DND-41 (cell line): Measurements from ENCODE around the gene CEBPG.

ENCODE experiments used
- ATAC-seq: fragments of 200-7000 bp; cut with Tn5 transposase; 3 replicates; pipeline ENCODE4 v1.9.1; 2021; ENCODE audit warnings: low read depth; ENCODE audit not compliant: insufficient read depth
- DNase-seq: peaks from one replicate; pipeline ENCODE4 v3.0.0-alpha.2; 2020
- H2AFZ ChIP-seq: 2 replicates; pipeline ENCODE4 v1.6.0; 2012; ENCODE audit warnings: low read depth, low read length
- H3K27ac ChIP-seq: 2 replicates; pipeline ENCODE4 v1.5.1; 2012; ENCODE audit warnings: low read length, inconsistent platforms
- H3K27me3 ChIP-seq: fragments of 200-600 bp; sonication (generic); 2 replicates; pipeline ENCODE4 v1.6.0; 2012; ENCODE audit warnings: low read length, mild to moderate bottlenecking, inconsistent platforms; ENCODE audit not compliant: insufficient read depth, poor library complexity
- H3K36me3 ChIP-seq: 2 replicates; pipeline ENCODE4 v1.5.1; 2012; ENCODE audit warnings: low read length, inconsistent platforms; ENCODE audit not compliant: insufficient read depth
- H3K4me1 ChIP-seq: 2 replicates; pipeline ENCODE4 v1.5.1; 2012; ENCODE audit warnings: mild to moderate bottlenecking, low read length; ENCODE audit not compliant: insufficient read depth
- H3K4me2 ChIP-seq: 2 replicates; pipeline ENCODE4 v1.6.0; 2012; ENCODE audit warnings: mild to moderate bottlenecking, moderate library complexity, low read length, inconsistent platforms; ENCODE audit not compliant: insufficient read depth
- H3K4me3 ChIP-seq, 2 experiments: fragments of 200-600 bp in 1 of 2; shearing (Covaris generic) in 1 of 2; 2 replicates each; pipeline ENCODE4 v1.5.1; 2012 to 2016; ENCODE audit warnings: inconsistent platforms in 2 of 2, low read length in 2 of 2, mild to moderate bottlenecking in 2 of 2, low read depth in 1 of 2, moderate library complexity in 1 of 2
- H3K79me2 ChIP-seq: 2 replicates; pipeline ENCODE4 v1.6.0; 2012; ENCODE audit warnings: low read length, inconsistent platforms; ENCODE audit not compliant: insufficient read depth
- H3K9ac ChIP-seq: 2 replicates; pipeline ENCODE4 v1.6.0; 2012; ENCODE audit warnings: low read depth, mild to moderate bottlenecking, inconsistent platforms, low read length, moderate library complexity
- H3K9me3 ChIP-seq: 2 replicates; pipeline ENCODE4 v1.5.1; 2012; ENCODE audit warnings: low read length, moderate library complexity, mild to moderate bottlenecking, inconsistent platforms; ENCODE audit not compliant: insufficient read depth, severe bottlenecking
- H4K20me1 ChIP-seq: 2 replicates; pipeline ENCODE4 v1.6.0; 2012; ENCODE audit warnings: low read length; ENCODE audit not compliant: insufficient read depth
- EZH2 ChIP-seq: IDR thresholded peaks from 3 replicates; pipeline ENCODE4 v1.6.1; 2012; ENCODE audit warnings: borderline replicate concordance, low read depth, mild to moderate bottlenecking, moderate library complexity, low read length, inconsistent platforms; ENCODE audit not compliant: severe bottlenecking
- TF ChIP-seq, protein P1 (sequence below): IDR thresholded peaks from 2 replicates; pipeline ENCODE4 v1.5.1; 2012; ENCODE audit warnings: borderline replicate concordance, low read length, moderate library complexity, mild to moderate bottlenecking; ENCODE audit not compliant: poor library complexity, severe bottlenecking; ENCODE audit errors: extremely low read depth

The CEBPG gene

GRCh38 chr19:33408538-33409434 lies 35.3 kb downstream of the CEBPG start:
- no peaks in the 10 kb centered on the region for H3K9me3 ChIP-seq
- no peak overlapping the region for H2AFZ ChIP-seq
- no peak overlapping the region for H3K27ac ChIP-seq
- no peak overlapping the region for H3K4me2 ChIP-seq
- H3K79me2 ChIP-seq = no peaks in the 10 kb centered on the region
- no peaks in the 10 kb centered on the region for H3K36me3 ChIP-seq
- H3K9ac ChIP-seq = no peak overlapping the region
- H4K20me1 ChIP-seq = peaks cover 6% of the 10 kb centered on the region
- no peaks in the 10 kb centered on the region for H3K27me3 ChIP-seq
- DNase-seq = no peak
- no peaks in the 10 kb centered on the region for H3K4me1 ChIP-seq
- no peak overlapping the region for H3K4me3 ChIP-seq
- TF ChIP-seq, protein P1, sequence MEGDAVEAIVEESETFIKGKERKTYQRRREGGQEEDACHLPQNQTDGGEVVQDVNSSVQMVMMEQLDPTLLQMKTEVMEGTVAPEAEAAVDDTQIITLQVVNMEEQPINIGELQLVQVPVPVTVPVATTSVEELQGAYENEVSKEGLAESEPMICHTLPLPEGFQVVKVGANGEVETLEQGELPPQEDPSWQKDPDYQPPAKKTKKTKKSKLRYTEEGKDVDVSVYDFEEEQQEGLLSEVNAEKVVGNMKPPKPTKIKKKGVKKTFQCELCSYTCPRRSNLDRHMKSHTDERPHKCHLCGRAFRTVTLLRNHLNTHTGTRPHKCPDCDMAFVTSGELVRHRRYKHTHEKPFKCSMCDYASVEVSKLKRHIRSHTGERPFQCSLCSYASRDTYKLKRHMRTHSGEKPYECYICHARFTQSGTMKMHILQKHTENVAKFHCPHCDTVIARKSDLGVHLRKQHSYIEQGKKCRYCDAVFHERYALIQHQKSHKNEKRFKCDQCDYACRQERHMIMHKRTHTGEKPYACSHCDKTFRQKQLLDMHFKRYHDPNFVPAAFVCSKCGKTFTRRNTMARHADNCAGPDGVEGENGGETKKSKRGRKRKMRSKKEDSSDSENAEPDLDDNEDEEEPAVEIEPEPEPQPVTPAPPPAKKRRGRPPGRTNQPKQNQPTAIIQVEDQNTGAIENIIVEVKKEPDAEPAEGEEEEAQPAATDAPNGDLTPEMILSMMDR = no peak
- TF ChIP-seq EZH2 = no peak
- no peak for ATAC-seq

- Histone ChIP-seq H2AFZ (no peak overlapping the region), H3K27me3 (no peaks in the 10 kb centered on the region), H4K20me1 (peaks cover 3% of the 10 kb centered on the region), H3K79me2 (no peaks in the 10 kb centered on the region), H3K4me1 (no peaks in the 10 kb centered on the region), H3K4me3 (no peak overlapping the region), H3K9ac (no peak overlapping the region), H3K9me3 (no peaks in the 10 kb centered on the region), H3K36me3 (no peaks in the 10 kb centered on the region), H3K27ac (no peak overlapping the region), H3K4me2 (no peak overlapping the region)
- DNase-seq (no peak), ATAC-seq (no peak)
- TF ChIP-seq, protein P1 = no peak
- TF ChIP-seq EZH2 = no peak
Measured at GRCh38 chr19:33409906-33410685, 36.6 kb downstream of the CEBPG start.

DNA sequence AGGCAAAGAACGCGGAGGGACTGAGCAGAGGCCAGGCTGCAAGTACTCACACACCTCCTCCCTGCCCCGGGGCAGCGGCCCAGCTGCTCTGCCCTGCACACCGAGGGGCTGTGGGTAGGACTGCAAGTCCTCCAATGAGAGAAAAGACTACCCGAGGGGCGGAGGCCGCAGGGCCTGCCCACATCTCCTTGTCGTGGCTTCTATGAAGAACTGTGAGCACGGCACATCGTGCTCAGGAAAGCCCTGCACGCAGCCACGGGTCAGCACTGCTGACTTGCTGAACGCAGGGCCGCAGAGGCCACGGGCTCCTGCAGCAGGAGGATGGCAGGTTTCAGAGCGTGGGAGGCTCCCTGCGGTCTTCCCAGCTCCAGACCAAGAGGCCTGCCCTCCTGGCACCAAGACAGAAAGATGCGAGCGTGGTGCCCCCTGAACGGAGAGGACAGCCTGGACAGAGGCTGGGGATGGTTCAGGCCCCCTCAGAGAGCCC lies 37.4 kb downstream of the CEBPG start:
- no peak overlapping the region for H3K4me2 ChIP-seq
- no peaks in the 10 kb centered on the region for H3K79me2 ChIP-seq
- no peaks in the 10 kb centered on the region for H3K36me3 ChIP-seq
- no peak for TF ChIP-seq EZH2
- TF ChIP-seq, protein P1 = no peak
- no peak overlapping the region for H3K4me3 ChIP-seq
- H3K9me3 ChIP-seq = no peaks in the 10 kb centered on the region
- H3K4me1 ChIP-seq = no peaks in the 10 kb centered on the region
- no peaks in the 10 kb centered on the region for H3K27me3 ChIP-seq
- ATAC-seq (no peak), DNase-seq (no peak)
- H4K20me1 ChIP-seq = peaks cover 5% of the 10 kb centered on the region
- no peak overlapping the region for H3K27ac ChIP-seq
- H3K9ac ChIP-seq = no peak overlapping the region
- H2AFZ ChIP-seq = no peak overlapping the region
